Endothelial cell of umbilical vein (primary cell): ENCODE measurements around the gene FUT9. TPM values are rescaled to one million over a fixed set of nuclear protein-coding genes. Genes with fewer than 3 reads are reported as not detected.

ENCODE experiments used
- BruUV-seq: library from RNA; stranded (reverse); fragments of 400-500 nt; replicated peaks from 2 replicates; lab custom pipeline; 2021; lab: Mats Ljungman, UMichigan
- CTCF ChIA-PET: fragments of 300-600, 350-600 bp; sonication (Branson Sonifier 250); formaldehyde crosslinking; loops from one replicate; lab custom pipeline; 2021; ENCODE audit warnings: antibody characterized with exemption, inconsistent platforms; lab: Charles Lee
- POLR2A ChIA-PET: fragments of 300-600, 350-600 bp; sonication (Branson Sonifier 250); formaldehyde crosslinking; loops from one replicate; lab custom pipeline; 2021; ENCODE audit warnings: antibody characterized with exemption, inconsistent platforms; lab: Charles Lee
- DNase-seq: peaks from one replicate; pipeline ENCODE4 v3.0.0-alpha.2; 2011; ENCODE audit warnings: low read depth, low spot score
- FAIRE-seq: peaks from 2 replicates; lab custom pipeline; 2011; peaks lifted over from hg19 to GRCh38; lab: Jason Lieb, UNC
- H2AFZ ChIP-seq: 2 replicates; pipeline ENCODE4 v1.6.0; 2012; ENCODE audit warnings: low read depth, low read length, control low read depth, inconsistent platforms
- H3K27ac ChIP-seq: 2 replicates; pipeline ENCODE4 v1.5.1; 2011; ENCODE audit warnings: low read depth, mild to moderate bottlenecking, control low read depth, low read length, moderate library complexity; ENCODE audit not compliant: insufficient read depth
- H3K27me3 ChIP-seq, 2 experiments: 2 replicates each; pipeline versions ENCODE4 v1.6.0 to v1.6.1; 2011; ENCODE audit warnings: low read length in 2 of 2, mixed read lengths in 1 of 2; ENCODE audit not compliant: control insufficient read depth in 2 of 2, insufficient read depth in 2 of 2
- H3K36me3 ChIP-seq, 2 experiments: 2 replicates in 1 of 2; 3 replicates in 1 of 2; pipeline ENCODE4 v1.5.1; 2011; ENCODE audit warnings: low read length in 2 of 2, mild to moderate bottlenecking in 1 of 2, moderate library complexity in 1 of 2; ENCODE audit not compliant: control insufficient read depth in 2 of 2, insufficient read depth in 2 of 2; ENCODE audit errors: extremely low read depth in 1 of 2
- H3K4me1 ChIP-seq: 3 replicates; pipeline ENCODE4 v1.5.1; 2011; ENCODE audit warnings: mild to moderate bottlenecking, low read length; ENCODE audit not compliant: control insufficient read depth, insufficient read depth; ENCODE audit errors: extremely low read depth
- H3K4me2 ChIP-seq: 2 replicates; pipeline ENCODE4 v1.6.1; 2011; ENCODE audit warnings: low read length, control low read depth, mixed read lengths; ENCODE audit not compliant: insufficient read depth
- H3K4me3 ChIP-seq, 3 experiments: fragments of 200-600 bp in 1 of 3; sonication (generic), shearing (Covaris generic) in 1 of 3; replicated peaks in 1 of 3; 2 replicates each; pipeline ENCODE4 v1.5.1; 2011 to 2016; ENCODE audit warnings: control low read depth in 3 of 3, low read length in 3 of 3, mild to moderate bottlenecking in 2 of 3, inconsistent platforms in 1 of 3, low read depth in 1 of 3, moderate library complexity in 1 of 3; ENCODE audit not compliant: insufficient read depth in 1 of 3
- H3K79me2 ChIP-seq: 2 replicates; pipeline ENCODE4 v1.6.0; 2012; ENCODE audit warnings: low read length, inconsistent platforms; ENCODE audit not compliant: control insufficient read depth, insufficient read depth
- H3K9ac ChIP-seq: replicated peaks from 2 replicates; pipeline ENCODE3; 2011; ENCODE audit warnings: low read length, control low read depth; ENCODE audit not compliant: insufficient read depth; ENCODE audit errors: extremely low read depth
- H3K9me1 ChIP-seq: replicated peaks from 3 replicates; pipeline ENCODE4 v1.6.0; 2011; ENCODE audit warnings: mild to moderate bottlenecking, low read length; ENCODE audit not compliant: control insufficient read depth, insufficient read depth; ENCODE audit errors: extremely low read depth
- H3K9me3 ChIP-seq: replicated peaks from 2 replicates; pipeline ENCODE4 v1.5.1; 2012; ENCODE audit warnings: low read length, inconsistent platforms; ENCODE audit not compliant: control insufficient read depth, insufficient read depth
- H4K20me1 ChIP-seq: replicated peaks from 2 replicates; pipeline ENCODE3; 2011; ENCODE audit warnings: mild to moderate bottlenecking, low read length; ENCODE audit not compliant: control insufficient read depth, insufficient read depth; ENCODE audit errors: extremely low read depth
- EZH2 ChIP-seq: IDR thresholded peaks from 2 replicates; pipeline ENCODE4 v1.6.1; 2012; ENCODE audit warnings: borderline replicate concordance, low read depth, mild to moderate bottlenecking, moderate library complexity, low read length, inconsistent platforms; ENCODE audit not compliant: severe bottlenecking
- MYC ChIP-seq: IDR thresholded peaks from one replicate; pipeline ENCODE4 v1.6.1; 2011; ENCODE audit warnings: mild to moderate bottlenecking, low read depth, low read length
- POLR2AphosphoS5 ChIP-seq: IDR thresholded peaks from 2 replicates; pipeline ENCODE4 v1.6.1; 2012; ENCODE audit warnings: low read depth, mild to moderate bottlenecking, control low read depth, low read length, moderate library complexity; ENCODE audit not compliant: insufficient read depth
- dilution Hi-C: fragments of 300-500 bp; cut with MboI; formaldehyde crosslinking; loops from one replicate; pipeline ENCODE4 v1.15.0; 2019; ENCODE audit warnings: low sequenced_read_pairs; ENCODE audit not compliant: extremely low pct_ligation_motif_present
- intact Hi-C: fragments of 100-400 bp; cut with micrococcal nuclease; formaldehyde crosslinking; loops from one replicate; pipeline ENCODE4 v1.10.0; 2022
- polyA plus RNA-seq, 4 experiments: library from polyadenylated mRNA; depleted of rRNA in 3 of 4; stranded (reverse) in 3 of 4; unstranded in 1 of 4; fragments of >200 nt; gene quantifications; 2 replicates each; pipeline versions ENCODE4 v1.2.1 to v1.2.3, GENCODE V29; 2011 to 2012; ENCODE audit warnings: missing spikeins in 1 of 4
- total RNA-seq: library from RNA; stranded (reverse); gene quantifications from 2 replicates; pipeline ENCODE4 v1.2.3, GENCODE V29; 2021

Gene FUT9
- total and polyA plus RNA-seq, 2 donors (not counting 3 experiments of a cell fraction or from before 2014, with no cell fraction given) = not detected

DNA sequence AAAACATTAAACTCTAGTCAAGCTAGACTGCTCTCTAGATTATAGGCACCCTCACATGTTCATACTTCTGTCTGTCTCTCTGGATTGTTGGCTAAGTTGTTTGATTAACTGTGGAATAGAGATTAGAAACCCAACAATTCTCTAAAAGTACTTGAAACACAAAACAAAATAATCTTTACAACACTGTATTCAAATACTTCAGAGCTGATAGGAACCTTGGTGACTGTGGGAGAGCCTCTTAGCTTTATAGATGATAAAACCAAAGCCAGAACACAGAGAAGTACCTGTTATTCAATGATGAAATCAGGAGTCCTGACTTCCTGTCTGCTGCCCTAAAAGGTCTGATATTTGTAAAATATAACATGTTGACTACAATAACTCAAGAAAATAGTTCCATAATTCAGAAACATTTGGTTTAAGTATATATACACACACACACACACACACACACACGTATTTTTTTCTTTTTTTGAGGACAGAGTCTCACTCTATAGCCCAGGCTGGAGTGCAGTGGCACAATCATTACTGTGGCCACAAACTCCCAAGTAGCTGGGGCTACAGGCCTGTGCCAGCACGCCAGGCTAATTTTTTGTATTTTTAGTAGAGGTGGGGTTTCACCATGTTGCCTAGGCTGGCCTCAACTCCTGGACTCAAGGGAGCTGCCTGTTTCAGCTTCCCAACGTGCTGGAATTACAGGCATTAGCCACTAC lies 222.0 kb downstream of the FUT9 start:
- no peak overlapping the region for H3K4me3 ChIP-seq
- no peaks in the 10 kb centered on the region for H3K4me1 ChIP-seq
- CTCF ChIA-PET = no interaction called here
- intact Hi-C loops = no loop called here
- H3K27me3 ChIP-seq = no peaks in the 10 kb centered on the region
- FAIRE-seq (no peak), DNase-seq (no peak)
- BruUV-seq = no TSS peak
- no peak overlapping the region for H2AFZ ChIP-seq
- H3K27ac ChIP-seq = no peak overlapping the region
- H3K79me2 ChIP-seq = no peaks in the 10 kb centered on the region
- no peak overlapping the region for H3K4me2 ChIP-seq
- no peaks in the 10 kb centered on the region for H3K36me3 ChIP-seq
- dilution Hi-C loops = no loop called here
- POLR2A ChIA-PET = no interaction called here
- peaks cover 2% of the 10 kb centered on the region for H3K9me3 ChIP-seq
- H3K9ac ChIP-seq = no peak overlapping the region
- no peaks in the 10 kb centered on the region for H4K20me1 ChIP-seq
- H3K9me1 ChIP-seq = no peaks in the 10 kb centered on the region
- no peak for TF ChIP-seq EZH2
- no peak for TF ChIP-seq POLR2AphosphoS5
- no peak for TF ChIP-seq MYC

- BruUV-seq = no TSS peak
- ChIA-PET POLR2A (no interaction called here), CTCF (no interaction called here)
- no peak for FAIRE-seq
- Histone ChIP-seq H3K9me1 (no peaks in the 10 kb centered on the region), H3K9me3 (no peaks in the 10 kb centered on the region), H3K4me1 (no peaks in the 10 kb centered on the region), H3K27me3 (no peaks in the 10 kb centered on the region), H4K20me1 (no peaks in the 10 kb centered on the region), H3K79me2 (no peaks in the 10 kb centered on the region), H3K4me2 (no peak overlapping the region), H3K27ac (no peak overlapping the region), H2AFZ (no peak overlapping the region), H3K36me3 (no peaks in the 10 kb centered on the region), H3K9ac (no peak overlapping the region), H3K4me3 (no peak overlapping the region)
- intact Hi-C loops = no loop called here
- DNase-seq = no peak
- TF ChIP-seq POLR2AphosphoS5 = no peak
- TF ChIP-seq MYC = no peak
- dilution Hi-C loops = no loop called here
Observed at GRCh38 chr6:96246563-96246962, 230.8 kb downstream of the FUT9 start.
